ENCODE results near the gene PPEF1. TPM values are rescaled to one million over a fixed set of nuclear protein-coding genes. Genes with fewer than 3 reads are reported as not detected.

The PPEF1 gene
- polyA plus RNA-seq, 2 of the 4 experiments (the other 2 are of a cell fraction), result 1.0 to 1.9 TPM

DNA sequence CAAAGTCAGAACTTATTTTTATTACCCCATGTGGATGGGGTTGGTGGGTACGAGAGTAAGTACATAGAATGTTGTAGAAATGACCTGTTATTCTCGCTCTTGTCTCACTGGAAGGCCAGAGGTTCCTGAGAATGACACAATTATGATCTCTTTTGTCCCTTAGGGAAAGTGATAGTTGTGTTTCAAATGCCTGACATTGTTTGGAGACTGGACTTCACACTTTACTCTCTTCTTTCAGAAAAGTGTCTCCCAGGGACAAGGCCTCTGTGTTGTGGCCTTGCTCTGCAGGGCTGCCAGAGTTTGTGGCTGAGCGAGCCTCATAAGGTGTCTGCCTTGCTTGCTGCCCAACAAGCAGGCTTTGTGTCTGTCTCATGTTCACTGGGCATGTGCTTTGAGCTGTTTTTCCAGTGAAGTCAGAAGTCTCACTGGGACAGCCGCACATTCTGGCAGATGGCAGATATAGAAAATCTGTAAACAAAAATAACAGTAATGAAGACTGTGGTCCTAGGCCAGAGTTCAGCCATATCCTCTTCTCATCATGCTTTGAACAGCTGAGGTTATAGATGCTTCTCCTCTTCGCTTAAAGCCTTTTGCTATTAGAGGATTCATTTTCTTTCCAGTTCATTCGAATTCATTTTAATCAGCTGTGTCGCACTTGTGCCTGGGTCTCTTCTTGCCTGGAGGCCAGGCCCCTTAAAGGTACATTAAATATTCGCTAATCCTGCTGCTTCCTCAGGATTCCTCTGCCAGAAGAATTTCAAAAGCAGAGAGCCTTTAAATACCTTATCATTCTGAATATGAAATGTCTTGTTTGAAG lies 14.4 kb downstream of the PPEF1 start (continued):
- TF ChIP-seq, protein P1, sequence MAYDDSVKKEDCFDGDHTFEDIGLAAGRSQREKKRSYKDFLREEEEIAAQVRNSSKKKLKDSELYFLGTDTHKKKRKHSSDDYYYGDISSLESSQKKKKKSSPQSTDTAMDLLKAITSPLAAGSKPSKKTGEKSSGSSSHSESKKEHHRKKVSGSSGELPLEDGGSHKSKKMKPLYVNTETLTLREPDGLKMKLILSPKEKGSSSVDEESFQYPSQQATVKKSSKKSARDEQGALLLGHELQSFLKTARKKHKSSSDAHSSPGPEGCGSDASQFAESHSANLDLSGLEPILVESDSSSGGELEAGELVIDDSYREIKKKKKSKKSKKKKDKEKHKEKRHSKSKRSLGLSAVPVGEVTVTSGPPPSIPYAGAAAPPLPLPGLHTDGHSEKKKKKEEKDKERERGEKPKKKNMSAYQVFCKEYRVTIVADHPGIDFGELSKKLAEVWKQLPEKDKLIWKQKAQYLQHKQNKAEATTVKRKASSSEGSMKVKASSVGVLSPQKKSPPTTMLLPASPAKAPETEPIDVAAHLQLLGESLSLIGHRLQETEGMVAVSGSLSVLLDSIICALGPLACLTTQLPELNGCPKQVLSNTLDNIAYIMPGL (CRISPR knock-in tag; IDR thresholded peaks at IDR 0.05; ENCODE audit: borderline replicate concordance), result no peak
- TF ChIP-seq, protein P2, sequence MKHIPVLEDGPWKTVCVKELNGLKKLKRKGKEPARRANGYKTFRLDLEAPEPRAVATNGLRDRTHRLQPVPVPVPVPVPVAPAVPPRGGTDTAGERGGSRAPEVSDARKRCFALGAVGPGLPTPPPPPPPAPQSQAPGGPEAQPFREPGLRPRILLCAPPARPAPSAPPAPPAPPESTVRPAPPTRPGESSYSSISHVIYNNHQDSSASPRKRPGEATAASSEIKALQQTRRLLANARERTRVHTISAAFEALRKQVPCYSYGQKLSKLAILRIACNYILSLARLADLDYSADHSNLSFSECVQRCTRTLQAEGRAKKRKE (CRISPR knock-in tag; IDR thresholded peaks at IDR 0.05; ENCODE audit: low read depth), result no peak
- TF ChIP-seq ZC3H11A (IDR thresholded peaks at IDR 0.05) (no peak), ESRRA (IDR thresholded peaks at IDR 0.05; ENCODE audit: borderline replicate concordance, low read length) (no peak), CHD4 (IDR thresholded peaks at IDR 0.05; ENCODE audit: borderline replicate concordance) (no peak), TP53 (CRISPR knock-in tag; IDR thresholded peaks at IDR 0.05) (no peak)

DNA sequence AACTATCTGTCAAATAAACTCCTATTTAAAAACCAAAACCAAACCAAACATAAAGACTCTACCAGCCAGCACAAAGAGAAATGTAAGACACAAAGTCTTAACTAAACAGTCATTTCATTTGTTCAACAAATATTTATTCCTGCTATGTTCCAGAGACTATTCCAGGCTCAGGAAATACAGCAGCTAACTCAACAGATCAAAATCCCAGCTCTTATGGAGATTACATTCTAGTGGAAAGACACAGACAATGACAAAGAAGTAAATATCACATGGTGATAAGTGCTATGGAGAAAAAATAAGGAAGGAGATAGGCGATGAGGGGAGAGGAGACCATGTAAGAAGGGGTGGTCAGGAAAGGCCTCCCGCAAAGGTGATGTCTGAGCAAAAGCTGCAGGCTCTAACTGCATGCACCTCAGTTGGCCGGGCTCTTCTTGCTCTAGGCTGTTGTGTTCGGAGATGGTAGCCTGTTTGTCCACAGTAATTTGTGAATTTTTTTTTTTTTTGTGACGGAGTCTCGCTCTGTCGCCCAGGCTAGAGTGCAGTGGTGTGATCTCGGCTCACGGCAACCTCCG lies 15.1 kb downstream of the PPEF1 start:
- H3K4me1 ChIP-seq, result 0 out of 3 replicates have a peak, but pooled peaks cover 3% of the 10 kb centered on the region
- WGBS (ENCODE audit: missing lambda C conversion rate), result 88% methylated on average over 10 of the region's 10 CpGs
- TF ChIP-seq, protein P3, sequence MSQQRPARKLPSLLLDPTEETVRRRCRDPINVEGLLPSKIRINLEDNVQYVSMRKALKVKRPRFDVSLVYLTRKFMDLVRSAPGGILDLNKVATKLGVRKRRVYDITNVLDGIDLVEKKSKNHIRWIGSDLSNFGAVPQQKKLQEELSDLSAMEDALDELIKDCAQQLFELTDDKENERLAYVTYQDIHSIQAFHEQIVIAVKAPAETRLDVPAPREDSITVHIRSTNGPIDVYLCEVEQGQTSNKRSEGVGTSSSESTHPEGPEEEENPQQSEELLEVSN (IDR thresholded peaks at IDR 0.05; ENCODE audit: borderline replicate concordance, low read depth), result no peak
- no peak for TF ChIP-seq BHLHE40 (IDR thresholded peaks at IDR 0.05; ENCODE audit: low read depth, low read length)
- no peak for TF ChIP-seq RCOR1 (IDR thresholded peaks at IDR 0.05; ENCODE audit: low read depth, low read length)
- no peak for TF ChIP-seq EHF (CRISPR knock-in tag; IDR thresholded peaks at IDR 0.05)
- no peak for TF ChIP-seq ZFP36 (IDR thresholded peaks at IDR 0.05; ENCODE audit: borderline replicate concordance, partially characterized antibody)
- no peak for TF ChIP-seq KDM5A (IDR thresholded peaks at IDR 0.05)
- TF ChIP-seq, protein P4, sequence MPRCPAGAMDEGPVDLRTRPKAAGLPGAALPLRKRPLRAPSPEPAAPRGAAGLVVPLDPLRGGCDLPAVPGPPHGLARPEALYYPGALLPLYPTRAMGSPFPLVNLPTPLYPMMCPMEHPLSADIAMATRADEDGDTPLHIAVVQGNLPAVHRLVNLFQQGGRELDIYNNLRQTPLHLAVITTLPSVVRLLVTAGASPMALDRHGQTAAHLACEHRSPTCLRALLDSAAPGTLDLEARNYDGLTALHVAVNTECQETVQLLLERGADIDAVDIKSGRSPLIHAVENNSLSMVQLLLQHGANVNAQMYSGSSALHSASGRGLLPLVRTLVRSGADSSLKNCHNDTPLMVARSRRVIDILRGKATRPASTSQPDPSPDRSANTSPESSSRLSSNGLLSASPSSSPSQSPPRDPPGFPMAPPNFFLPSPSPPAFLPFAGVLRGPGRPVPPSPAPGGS (IDR thresholded peaks at IDR 0.05), result no peak
- TF ChIP-seq ZC3H11A (IDR thresholded peaks at IDR 0.05), result no peak
- no peak for TF ChIP-seq NPAS2 (CRISPR knock-in tag; IDR thresholded peaks at IDR 0.05; ENCODE audit: borderline replicate concordance)
- no peak for TF ChIP-seq HOXB13 (CRISPR knock-in tag; IDR thresholded peaks at IDR 0.05; ENCODE audit: low read depth)
- TF ChIP-seq HEYL (CRISPR knock-in tag; IDR thresholded peaks at IDR 0.05), result no peak
- FAIRE-seq (no peak), ATAC-seq (peak in 1 of 2 experiments; percentile 46; a peak in 1 of 6 replicates), DNase-seq (ENCODE audit: low read depth in 1 of 2, low spot score in 1 of 2) (no peak)
- H3K4me3 ChIP-seq, result no peak overlapping the region
- H3K27ac ChIP-seq, result peak overlapping the region in 1 of 2 experiments; percentile 39; a peak in 1 of 6 replicates
- H3K4me2 ChIP-seq, result no peak overlapping the region
- CTCF ChIA-PET, result interaction anchor here (0.6 kb wide), 1 partner anchor 10 kb away, joined by 3 read pairs; no protein-coding TSS in a partner anchor
- no peaks in the 10 kb centered on the region for H3K9me3 ChIP-seq
- POLR2A ChIA-PET, result no interaction called here

DNA sequence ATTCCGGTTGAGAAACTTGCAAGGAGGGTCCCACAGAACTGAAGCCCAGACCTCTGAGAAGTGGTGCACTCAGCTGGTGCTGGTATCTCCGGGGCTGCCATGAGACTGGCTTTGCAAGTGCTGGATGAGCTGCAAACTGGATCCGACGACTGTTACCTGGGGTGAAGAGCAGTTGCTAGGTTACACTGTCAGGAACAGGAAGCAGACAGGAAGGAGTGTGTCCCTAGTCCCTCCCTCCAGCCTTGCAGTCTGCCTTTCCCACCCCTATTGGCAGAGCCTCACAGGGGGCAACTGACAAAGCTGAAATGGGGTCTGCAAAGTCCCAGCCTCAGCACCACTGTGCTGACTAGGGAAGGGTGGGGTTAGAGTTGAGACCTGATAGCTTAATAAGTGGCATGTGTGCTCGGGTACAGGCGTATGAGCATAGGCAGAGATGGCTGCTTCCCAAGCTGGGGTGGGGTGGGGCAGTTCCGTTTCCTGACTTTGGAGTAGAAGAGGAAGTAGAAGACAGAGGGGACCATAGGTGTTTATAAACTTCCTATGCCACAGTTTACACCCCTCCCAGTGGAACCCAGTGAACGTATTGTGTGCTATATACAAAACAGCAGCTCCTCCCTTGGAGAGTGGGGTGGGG lies 18.0 kb downstream of the PPEF1 start:
- 78% methylated on average over 8 of the region's 8 CpGs for WGBS (ENCODE audit: missing lambda C conversion rate)
- Histone ChIP-seq H3K4me1 (0 out of 3 replicates have a peak, but pooled peaks cover 3% of the 10 kb centered on the region), H3K27ac (no peak overlapping the region), H3K4me2 (no peak overlapping the region), H3K9me3 (no peaks in the 10 kb centered on the region), H3K4me3 (no peak overlapping the region)
- FAIRE-seq (no peak), DNase-seq (ENCODE audit: low read depth in 1 of 2, low spot score in 1 of 2) (no peak), ATAC-seq (no peak)
- POLR2A ChIA-PET, result no interaction called here
- TF ChIP-seq HEYL (CRISPR knock-in tag; IDR thresholded peaks at IDR 0.05) (no peak), POLR2A (IDR thresholded peaks at IDR 0.05; ENCODE audit: low read length) (no peak)
- TF ChIP-seq, protein P4 (IDR thresholded peaks at IDR 0.05), result no peak
- CTCF ChIA-PET, result interaction anchor here (0.9 kb wide), 1 partner anchor 8 kb away, joined by 3 read pairs; no protein-coding TSS in a partner anchor
